HuH-7 (cell line): ENCODE data around the gene CASK.
A peak's percentile ranks its signal among the peaks of the same experiment; 100 is the strongest.
"Not testable (repeated sequence)": the region's sequence is repeated elsewhere in the genome, so short reads cannot be mapped to it uniquely, and the experiment has no call there.

Source experiments
- DNase-seq: peaks from one replicate; pipeline ENCODE4 v3.0.0; 2011; ENCODE audit warnings: low spot score

The CASK gene

DNA sequence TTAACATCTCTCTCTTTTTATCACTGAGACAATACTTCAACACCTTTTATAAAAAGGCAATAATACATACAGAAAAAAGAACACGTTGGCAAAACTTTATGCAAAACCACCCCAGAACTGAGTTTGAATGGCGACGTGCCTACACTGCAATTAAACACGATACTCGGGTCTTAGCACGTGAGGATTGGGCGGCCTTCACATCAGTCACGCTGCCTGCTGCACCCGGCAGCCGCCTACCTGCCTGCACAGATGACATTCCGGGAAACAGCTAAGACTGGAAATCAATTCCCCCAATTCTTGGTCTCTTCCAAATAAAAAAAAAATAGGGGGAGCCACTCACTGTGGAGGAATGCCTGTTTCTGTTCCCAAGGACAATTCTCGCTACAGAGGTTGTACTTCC is 408.0 kb downstream of the CASK start:
- no peak for DNase-seq

GRCh38 chrX:41514179-41514578 is 409.2 kb downstream of the CASK start:
- DNase-seq, result no peak

- not testable (repeated sequence) for DNase-seq
These were observed 410.5 kb downstream of the CASK start for GRCh38 chrX:41512853-41513252.

DNA sequence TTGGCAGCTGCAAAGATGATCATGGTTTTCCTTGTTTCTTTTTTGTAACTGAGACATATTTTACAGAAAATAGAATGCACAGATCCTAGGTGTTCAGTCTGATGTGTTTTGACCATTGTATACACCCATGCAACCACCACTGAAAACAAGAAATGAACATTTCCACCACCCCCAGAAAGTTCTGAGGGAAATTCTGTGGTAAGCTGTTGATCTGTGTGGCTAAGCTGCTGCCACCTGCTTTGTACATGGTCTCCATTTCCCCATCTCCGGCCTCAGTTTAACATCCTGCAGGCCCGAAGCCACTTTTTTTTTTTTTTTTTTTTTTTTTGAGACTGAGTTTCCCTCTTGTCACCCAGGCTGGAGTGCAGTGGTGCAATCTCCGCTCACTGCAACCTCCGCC is 411.0 kb downstream of the CASK start:
- no peak for DNase-seq

DNA sequence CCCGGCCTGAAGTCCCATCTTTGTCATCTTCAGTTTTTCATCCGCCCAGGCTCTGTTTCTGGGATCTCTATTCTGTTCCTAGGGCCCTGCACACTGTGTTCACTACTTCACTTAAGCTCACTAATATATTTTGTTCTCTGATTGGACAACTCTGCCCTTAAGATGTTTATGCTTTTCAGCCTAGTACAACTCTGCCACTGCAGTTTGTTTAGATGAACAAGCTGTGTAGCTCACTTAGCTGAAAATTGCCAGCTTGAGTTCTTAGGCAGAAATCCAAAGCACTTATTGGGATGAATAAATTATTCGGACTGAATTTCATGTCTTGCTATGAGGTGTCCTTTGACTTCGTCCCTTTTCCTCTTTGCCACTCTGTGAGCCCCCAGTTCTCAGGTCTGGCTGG is 415.4 kb downstream of the CASK start:
- DNase-seq, result no peak

- DNase-seq, result no peak
These were observed 421.4 kb downstream of the CASK start for GRCh38 chrX:41502004-41502403.

- no peak for DNase-seq
These were observed 423.4 kb downstream of the CASK start for GRCh38 chrX:41499984-41500383.

- DNase-seq, result no peak
These were observed 424.2 kb downstream of the CASK start for GRCh38 chrX:41499195-41499594.

- no peak for DNase-seq
These were observed 431.9 kb downstream of the CASK start for GRCh38 chrX:41491267-41492004.

GRCh38 chrX:41490446-41490845 is 432.9 kb downstream of the CASK start:
- no peak for DNase-seq

DNA sequence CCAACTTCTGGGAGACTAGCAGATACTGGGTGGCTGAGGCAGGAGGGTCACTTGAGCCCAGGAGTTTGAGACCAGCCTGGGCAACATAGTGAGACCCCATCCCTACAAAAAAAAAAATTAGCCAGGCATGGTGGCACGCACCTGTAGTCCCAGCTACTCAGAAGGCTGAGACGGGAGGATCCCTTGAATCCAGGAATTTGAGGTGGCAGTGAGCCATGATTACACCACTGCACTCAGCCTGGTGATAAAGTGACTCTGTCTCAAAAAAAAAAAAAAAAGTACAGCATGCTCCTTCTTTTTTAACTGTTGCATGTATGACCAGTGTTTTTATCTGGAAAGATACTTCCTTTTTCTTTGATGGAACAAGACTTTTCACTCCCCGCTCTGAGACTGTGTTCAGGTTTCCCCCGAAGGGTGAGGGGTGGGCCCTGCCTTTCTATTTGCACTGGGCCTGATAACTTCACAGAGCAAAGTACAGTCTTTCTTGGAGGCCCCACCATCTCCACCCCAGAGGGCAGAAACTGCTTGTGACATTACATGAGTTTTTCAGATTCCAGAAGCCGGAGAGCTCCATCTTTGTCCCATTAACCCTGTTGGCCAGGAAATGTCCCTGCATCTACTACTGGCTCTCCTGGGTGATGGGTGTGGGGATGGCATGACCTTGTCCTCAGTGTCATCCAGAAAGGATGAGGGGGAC is 441.1 kb downstream of the CASK start:
- DNase-seq, result peak; percentile 16

DNA sequence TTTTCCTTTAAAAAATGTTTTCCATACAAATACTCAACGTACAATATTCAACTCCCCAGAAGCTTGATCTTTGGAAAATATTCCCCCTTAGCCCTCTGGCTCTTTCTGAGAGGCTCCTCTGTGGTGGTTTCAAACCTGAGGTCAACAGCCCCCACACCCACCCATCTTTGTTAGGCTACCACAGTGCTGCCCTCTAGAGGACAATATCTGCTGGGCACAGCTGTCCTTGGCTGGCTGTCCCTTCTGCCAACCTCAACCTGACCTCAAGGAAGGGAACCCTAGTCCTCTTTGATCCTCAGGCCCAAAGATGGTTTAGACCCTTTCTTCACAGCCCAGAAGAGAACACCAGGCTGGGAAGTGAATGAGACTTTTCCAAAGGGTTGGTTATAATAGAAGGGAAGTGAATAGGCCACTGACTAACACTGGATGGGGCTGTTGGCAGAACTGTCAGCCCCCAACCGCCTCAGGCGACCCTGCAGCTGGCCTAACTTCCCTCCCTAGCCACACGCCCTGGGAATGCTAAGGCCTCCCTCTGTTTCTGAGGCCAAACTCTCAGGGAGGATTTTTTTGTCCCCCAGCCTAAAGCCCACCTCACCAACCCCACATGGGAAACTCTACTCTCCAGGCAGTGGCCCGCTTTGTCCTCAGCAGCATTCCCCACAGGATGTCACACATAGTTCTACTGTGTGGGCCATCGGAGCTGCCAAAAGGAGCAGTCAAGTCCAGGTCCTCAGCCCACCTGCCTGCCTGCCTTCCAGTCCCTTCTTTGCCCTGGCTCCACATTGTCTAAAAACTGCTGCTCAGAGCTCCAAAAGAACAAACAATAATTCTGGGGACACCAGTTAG is 441.9 kb downstream of the CASK start:
- DNase-seq, result peak; percentile 23

DNA sequence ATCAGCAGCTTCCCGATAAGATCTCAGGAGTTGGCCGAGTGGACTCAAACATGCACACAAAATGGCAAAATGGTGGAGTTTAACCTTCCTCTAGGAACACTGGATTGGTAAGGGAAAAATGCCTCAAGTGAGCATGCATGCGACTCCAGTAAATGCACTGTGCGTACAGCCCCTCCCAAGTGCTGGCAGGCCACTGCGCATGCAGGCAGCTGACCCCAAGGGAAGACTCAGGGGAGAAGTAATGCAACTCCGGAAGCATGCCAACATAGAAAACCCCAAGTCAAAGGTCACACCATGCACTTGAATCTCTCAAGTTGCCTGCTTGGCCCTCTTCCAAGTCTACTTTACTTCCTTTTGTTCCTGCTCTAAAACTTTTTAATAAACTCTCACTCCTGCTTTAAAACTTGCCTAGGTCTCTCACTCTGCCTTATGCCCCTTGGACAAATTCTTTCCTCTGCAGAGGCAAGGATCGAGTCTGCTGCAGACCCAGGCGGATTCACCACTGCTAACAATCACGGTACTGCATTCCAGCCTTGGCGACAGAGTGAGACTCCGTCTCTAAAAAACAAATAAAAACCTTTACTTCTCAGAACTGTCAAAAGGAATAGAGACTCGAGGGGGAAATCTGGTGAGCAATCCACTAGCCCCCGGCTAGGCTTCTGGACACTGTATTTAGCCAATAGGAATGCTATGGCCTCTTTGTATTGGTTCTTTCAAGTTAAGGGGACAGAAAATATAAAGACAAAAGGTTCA is 442.7 kb downstream of the CASK start:
- DNase-seq, result no peak

DNA sequence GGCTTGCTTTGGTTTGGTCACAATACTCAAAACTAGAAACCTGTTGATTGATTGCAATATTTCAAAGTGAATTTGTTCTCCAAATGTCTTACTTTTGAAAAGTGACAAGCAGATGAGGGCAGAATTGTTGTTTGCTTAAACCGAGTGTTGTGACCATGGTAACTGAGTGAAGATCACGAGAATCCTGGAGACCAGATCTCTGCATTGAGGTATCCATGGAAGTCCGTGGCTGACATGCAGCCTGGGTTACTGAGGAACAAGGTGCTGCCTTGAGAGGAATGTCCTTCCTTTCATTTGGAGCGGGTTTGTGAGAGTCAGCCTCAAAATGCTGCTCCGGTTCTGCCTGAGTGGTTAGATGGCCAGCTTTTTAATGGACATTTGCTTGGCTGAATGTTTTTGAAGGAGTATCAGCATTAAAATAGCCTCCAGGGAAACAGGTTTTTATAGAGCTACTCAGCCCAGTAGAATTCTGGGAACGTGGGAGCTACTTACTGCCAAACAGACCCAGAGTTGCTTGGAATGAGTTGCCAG is 444.9 kb downstream of the CASK start:
- no peak for DNase-seq

DNA sequence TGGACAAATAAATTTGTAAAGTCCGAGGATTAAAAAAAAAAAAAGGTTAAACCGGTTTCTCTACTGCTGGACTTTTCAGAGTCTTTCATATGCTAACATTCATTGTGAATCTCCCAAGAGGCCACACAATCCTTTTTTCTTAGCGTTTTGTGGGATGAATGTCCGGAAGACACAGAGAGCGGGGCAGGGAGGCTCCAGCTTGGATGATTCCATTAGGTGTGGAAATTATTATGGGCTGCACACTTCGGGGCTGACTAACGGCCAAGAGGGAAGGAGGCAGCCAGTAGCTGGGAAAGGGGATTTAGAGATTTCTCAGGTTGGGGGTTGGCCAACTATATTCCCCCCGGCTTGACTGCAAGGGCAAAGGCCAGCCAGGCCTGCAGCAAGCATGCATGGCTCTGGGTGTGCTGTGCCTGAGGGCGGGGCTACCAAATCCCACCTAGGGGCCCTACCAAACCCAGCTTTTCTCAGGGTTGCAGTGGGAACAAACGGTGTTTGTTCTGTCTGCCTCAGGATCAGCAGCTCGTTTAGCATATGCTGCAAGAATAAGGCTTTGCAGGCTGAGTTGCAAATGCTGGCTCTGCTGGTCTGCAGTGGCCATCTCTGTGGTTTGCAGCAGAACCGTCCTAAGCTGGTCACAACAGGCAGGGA is 447.6 kb downstream of the CASK start:
- peak; percentile 27 for DNase-seq

DNA sequence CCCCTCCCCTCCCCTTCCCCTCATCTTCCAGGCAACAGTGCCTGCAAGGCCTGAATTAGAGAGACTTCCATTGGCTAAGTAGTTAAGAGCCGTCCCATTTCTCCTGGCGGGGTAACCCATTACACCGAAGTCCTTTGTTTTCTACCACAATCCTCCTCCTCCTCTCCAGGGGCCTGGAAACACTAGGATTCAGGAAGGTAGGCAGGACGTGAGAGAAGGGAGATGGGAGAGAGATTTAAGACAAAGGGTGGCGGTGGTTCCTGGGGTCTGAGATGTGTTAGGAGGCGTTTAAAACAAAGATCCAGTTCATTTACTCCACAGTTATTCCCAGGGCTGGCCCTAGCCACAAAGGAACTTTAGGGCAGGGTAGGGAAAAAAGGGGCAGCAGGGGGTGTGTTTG is 448.2 kb downstream of the CASK start:
- DNase-seq, result no peak

GRCh38 chrX:41474726-41475100 is 448.6 kb downstream of the CASK start:
- no peak for DNase-seq

DNA sequence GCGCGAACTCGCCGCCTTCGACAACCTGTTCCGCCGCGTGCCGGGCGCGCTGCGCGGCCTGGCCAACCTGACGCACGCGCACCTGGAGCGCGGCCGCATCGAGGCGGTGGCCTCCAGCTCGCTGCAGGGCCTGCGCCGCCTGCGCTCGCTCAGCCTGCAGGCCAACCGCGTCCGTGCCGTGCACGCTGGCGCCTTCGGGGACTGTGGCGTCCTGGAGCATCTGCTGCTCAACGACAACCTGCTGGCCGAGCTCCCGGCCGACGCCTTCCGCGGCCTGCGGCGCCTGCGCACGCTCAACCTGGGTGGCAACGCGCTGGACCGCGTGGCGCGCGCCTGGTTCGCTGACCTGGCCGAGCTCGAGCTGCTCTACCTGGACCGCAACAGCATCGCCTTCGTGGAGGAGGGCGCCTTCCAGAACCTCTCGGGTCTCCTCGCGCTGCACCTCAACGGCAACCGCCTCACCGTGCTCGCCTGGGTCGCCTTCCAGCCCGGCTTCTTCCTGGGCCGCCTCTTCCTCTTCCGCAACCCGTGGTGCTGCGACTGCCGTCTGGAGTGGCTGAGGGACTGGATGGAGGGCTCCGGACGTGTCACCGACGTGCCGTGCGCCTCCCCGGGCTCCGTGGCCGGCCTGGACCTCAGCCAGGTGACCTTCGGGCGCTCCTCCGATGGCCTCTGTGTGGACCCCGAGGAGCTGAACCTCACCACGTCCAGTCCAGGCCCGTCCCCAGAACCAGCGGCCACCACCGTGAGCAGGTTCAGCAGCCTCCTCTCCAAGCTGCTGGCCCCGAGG is 449.2 kb downstream of the CASK start:
- DNase-seq, result no peak

GRCh38 chrX:41472231-41472815 is 451.0 kb downstream of the CASK start:
- DNase-seq, result no peak

GRCh38 chrX:41471786-41472185 is 451.6 kb downstream of the CASK start:
- no peak for DNase-seq
